T-helper 1 cell (primary cell): ENCODE data around the gene GLRA1.
"Not testable (repeated sequence)": the region's sequence is repeated elsewhere in the genome, so short reads cannot be mapped to it uniquely, and the experiment has no call there.

Experiments used
- DNase-seq, 5 donors: peaks; one replicate each; pipeline ENCODE4 v3.0.0-alpha.2; 2012 to 2020

Gene GLRA1

DNA sequence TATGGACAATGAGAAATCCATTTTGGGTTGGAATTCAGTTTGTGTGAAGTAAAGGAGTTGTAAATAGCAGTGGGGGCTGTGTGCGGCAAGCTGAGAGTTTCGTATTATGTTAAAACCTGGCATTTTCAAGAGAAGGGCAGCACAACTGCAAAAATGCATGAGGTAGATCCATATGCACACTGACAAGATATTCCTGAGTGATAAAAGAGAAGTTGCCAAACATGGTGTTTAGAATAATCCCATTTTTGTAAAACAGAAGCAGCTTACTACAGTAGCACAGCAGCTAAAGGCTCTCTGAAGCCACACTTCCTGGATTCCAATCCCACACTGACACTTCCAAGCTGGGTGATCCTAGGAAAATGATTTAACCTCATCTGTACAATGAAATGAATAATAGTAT is 11.2 kb downstream of the GLRA1 start:
- DNase-seq, result no peak

DNA sequence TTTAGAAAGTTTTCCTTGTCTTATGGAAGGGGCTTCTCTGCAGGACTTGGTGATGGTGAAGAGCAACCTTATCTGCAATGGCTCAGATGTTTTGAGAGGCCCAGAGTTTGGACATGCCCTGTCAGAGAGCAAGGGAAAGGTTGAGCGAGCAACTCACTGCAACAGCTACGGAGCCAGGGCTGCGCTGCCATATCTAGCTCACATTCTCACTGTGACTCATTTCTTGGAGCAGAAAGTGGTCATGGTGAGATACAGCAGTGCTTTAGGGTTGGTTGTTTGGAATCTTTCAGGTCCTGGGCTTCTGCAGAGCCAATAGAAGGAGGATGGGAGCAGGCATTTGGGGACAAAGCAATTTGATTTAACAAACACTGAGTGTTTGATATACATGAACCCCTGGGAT is 12.3 kb downstream of the GLRA1 start:
- no peak for DNase-seq

DNA sequence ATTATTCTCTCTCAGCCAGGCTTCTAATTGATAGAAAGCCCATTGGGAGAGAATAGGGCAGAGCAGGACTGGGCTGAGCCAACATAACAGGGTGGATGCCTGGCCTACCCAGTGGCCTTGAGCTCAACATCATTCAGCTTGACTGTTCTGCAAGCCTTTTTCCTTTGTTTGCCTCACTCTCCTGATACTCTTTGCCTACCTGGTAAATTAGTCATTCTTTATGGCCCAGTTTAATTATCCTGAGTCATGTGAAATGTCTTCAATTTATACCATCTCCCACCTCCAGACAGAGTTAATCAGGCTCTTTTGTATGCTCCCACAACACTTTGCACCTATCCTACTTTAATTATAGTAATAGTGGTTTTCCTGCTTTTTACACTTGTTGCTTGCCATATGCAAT is 13.6 kb downstream of the GLRA1 start:
- no peak for DNase-seq

DNA sequence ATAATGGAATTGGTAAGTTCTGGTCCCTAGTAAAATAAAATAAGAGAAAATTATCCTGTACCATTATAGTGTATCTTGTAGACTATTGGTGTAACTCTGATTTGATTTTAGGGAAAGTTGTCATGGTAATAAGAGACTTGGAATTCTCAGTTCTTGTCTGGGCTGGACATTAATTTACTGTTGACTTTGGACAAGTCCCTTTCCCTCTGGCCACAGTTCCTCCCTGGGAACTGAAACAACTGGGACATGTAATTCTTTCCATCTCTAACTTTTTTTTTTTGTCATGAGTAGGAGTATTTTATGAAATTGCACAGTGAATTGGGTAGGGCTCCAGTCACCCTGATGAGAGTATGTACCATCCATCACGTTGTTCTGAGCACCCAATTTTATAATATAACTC is 15.0 kb downstream of the GLRA1 start:
- no peak for DNase-seq

DNA sequence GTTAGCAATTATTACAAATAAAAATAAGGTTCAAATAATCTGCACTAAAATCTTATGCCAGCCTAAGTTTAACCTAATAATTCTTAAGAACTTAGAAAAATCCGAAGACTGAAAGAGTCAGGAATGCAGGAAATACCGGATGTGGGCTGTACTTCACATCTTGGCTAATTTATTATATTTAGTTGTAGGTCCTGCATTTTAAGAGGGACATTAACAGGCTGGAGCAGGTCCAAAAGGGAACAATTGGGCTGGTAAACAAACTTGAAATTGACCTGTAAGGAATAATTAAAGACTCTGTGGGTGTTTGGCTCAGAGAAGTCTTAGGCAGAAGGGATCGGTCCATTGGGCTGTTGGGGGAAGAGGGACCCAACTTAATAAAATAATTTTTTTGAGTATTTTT is 18.4 kb downstream of the GLRA1 start:
- DNase-seq, result no peak

DNA sequence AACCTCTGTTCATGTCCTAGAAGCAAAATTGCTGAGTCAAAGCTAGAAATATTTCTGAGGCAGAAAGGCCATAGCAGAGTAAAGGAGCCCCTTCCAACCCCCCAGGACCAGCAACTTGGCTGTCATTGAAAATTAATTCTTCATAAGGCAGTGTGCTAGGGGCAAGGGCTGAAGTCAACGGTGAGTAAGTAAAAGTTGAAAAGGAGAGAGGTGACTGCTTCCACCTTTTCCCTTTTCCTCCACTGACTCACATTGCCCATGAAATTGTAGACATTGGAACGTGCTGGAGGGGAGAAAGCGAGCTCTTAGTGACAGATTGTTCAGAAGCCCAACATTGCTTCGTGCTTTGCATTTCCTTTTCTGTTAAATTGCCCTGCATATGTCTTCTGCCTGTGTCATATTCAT is 19.1 kb downstream of the GLRA1 start:
- no peak for DNase-seq

DNA sequence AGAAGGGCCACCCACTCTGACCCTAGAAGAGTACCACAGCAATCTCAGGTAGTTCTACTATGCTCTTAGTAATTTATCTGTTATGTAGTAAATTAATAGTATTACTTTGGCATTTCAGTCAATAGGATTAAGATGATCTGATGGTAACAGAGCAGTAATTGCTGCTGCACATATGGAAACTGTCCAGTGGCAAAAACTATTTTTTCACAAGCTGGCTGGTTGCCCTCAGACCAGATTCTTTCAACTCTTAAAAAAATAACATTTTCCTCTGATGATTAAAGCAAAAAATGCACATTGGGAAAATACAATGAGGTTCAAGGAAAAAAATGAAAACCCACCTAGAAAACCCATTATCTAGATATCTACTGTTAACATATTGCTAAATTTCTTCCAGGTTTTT is 19.7 kb downstream of the GLRA1 start:
- no peak for DNase-seq

DNA sequence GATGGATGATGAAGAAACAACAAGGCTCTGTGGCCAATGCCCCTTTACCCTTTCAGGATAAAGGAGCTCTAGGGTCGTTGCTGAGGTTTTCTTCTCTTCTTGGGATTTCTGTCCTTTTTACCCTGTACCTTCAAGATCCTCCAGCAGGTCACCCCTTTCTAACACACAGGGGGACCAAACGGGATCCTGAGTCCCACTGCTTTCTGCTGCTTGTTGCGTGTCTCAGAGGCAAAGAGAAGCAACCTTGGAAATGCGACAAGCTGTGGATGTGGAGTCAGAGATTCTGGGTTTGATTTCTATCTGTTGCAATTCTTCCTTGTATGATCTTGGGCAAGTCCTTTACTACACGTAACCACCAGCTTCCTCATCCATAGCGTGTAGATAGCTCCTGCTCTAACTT is 20.5 kb downstream of the GLRA1 start:
- no peak for DNase-seq

DNA sequence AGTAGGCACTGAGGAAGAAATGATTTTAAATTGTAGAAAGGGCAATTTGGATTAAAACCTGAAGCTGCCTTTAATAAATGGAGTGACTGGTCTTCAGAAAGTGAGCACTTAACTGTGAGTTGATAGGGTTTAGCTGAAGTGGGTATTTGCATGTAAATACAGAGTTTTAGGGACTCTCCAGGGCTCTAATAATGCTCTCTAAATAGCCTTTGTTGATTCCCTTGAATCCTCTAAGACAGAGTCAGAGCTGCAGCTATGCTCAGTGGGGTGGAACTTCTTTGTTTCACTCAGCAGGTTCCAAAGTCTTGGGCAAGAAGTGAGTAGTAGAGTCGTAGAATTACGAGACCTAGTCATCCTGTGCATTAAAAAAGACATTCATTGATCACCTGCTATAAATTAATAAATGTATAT is 21.4 kb downstream of the GLRA1 start:
- DNase-seq, result no peak

DNA sequence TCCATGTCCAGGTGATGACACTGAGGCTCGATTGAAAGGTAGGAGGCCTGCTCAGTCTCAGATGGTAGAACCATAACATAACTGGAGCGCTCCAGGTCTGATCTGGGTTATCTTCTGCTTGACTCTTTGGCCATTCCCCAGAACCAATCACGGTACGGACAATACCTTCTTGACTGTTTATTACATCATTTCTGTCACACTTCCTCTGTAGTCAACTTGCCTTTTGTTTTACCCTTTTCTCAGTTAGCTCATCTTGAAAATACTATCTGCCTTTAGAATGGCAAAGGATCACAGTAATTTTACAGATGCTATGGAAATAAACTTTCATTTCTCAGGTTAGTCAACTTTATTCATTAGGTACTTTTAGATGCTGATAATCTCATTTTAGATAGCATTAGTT is 22.4 kb downstream of the GLRA1 start:
- no peak for DNase-seq

DNA sequence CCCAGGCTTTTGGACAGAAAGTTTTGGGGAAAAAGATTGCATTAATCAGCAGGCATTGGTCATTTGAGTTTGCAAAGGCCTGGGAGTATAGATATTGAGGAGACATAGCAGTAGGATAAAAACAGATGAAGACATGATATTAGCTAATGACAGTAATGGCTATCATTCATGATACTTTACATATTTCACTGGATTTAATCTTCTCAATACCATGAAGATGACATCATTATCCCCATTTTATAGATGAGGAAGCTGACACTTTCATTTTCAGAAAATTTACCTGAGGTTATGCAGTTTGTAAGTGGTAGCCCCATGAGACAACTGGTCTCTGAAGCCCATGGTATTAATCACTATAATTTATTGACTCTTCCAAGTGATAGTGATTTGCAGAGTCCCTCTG is 23.0 kb downstream of the GLRA1 start:
- no peak for DNase-seq

DNA sequence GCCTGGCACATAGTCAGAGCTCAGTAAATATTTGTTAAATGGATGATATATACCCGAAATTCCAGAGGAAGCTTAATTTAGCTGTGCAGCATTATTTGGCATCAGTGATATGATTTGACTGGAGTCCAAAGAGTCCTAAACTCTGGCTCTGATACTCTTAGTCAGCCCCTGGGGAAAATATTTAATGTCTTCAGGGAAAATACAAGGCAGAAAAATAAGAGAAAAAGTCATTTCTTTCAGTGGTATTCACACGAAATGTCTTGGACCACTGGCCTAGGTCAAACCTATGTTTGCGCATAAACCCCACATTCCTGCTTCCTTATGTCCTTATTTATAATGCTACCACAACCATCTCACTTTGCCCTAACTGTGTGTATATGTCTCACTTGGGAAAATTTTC is 23.8 kb downstream of the GLRA1 start:
- DNase-seq, result no peak

DNA sequence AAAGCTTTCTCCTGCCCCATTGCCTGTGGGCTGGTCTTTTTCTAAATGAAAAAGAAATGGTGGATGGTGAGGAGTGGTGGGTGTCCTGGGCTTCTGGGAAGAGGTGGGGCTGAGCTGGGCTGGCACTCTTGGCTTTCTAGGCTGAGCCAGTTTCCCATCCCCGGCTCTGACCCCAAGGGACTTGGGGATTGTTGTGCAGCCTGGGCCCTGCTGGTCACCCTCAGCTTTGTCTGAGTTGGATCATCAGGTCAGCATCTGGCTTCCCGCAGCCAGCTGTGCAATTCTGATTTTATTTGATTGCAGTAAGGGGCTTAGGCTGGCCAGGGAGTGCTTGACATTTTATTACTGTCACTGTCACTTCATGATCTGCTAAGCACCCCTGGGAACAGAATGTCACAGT is 25.3 kb downstream of the GLRA1 start:
- no peak for DNase-seq

DNA sequence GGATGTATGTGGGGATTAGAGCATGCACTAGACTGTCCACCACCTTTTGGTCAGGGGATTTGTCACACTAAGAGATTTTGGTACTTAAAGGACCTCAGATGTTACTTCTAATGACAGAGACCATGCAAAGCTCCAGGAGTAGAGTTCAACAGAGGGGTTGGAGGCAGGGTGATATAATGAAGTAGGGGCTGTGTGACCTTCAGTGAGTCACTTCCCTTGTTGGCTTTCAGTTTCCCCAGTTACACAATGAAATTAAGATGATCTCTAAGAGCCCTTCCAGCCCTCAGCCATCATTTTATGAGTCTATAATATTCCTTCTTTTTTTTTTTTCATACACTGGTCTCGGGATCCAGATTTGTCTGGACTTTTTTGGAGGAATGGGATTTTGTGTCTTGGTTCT is 26.8 kb downstream of the GLRA1 start:
- no peak for DNase-seq

DNA sequence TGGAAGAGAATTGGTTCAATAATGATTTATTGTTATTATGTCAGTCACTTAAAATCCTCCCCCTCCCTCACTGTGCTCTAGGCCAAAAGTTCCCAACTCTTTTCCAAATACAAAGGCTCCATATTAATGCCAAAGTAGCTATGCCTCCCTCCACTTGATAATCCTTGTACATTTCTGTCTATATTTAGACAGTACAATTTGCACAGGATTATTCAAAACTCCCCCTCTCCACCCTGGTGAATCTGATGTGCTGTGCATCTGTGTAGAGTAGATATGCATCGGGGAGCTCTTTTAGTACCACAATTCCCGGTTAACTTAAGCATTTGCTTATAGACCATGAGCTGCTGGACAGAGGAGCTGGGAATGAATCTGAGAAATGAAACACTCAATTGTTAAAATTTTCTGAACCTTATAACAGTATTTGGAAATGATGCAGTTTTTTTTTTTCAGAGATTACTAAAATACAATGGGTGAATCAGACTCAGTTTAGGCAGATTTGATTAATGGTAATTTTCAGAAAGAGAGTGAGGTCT is 27.6 kb downstream of the GLRA1 start:
- no peak for DNase-seq

DNA sequence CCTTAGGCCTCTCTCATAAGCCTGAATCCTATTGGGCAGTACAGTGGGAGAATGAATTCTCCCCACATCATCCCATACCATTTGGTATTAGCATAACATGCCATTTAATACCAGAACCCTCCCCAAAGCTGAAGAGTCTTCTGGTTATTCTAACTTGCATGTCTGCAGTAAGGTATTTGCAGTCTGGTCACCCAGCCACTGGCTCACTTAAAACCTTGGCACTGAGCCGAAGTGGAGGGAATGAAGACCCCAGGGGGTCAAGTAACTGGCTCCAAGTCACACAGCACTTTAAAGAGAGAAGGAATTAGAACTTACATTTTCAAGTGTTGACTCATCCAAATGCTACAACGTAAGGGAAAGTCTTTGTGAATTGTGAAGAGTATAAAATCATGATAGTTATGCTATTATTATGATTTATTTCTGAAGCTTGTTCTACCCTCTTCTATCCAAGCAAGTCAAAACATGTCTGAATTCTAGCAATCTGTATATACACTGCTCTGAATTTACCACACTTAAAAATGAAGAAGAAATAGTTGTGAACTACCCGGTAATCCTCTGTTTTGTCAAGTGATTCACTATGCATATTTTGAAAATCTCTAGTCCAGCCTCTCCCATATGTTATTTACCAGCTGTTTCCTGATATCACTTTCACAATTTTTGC is 28.5 kb downstream of the GLRA1 start:
- no peak for DNase-seq

DNA sequence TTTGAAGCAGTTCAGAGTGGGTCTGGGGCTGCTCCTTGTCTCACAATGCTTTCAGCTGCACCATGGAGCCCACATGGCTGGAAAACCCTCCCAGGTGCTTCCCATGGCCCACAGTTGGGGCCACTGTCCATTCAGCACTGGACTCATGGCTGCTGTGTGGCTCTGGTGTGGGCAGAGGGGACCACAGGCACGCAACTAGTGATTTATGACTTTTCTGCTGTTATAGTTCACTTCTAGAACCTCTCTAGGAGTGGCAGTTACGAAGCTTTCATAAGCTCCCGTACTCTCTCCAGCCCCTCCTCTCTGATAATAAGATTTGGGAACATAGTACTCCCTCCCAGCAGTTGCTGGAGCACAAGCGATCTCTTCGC is 29.0 kb downstream of the GLRA1 start:
- DNase-seq, result no peak

DNA sequence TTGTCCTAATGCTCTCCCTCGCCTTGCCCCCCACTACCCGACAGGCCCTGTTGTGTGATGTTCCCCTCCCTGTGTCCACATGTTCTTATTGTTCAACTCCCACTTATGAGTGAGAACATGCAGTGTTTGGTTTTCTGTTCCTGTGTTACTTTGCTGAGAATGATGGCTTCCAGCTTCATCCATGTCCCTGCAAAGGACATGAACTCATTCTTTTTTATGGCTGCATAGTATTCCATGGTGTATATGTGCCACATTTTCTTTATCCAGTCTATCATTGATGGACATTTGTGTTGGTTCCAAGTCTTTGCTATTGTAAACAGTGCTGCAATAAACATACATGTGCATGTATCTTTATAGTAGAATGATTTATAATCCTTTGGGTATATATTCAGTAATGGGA is 31.2 kb downstream of the GLRA1 start:
- DNase-seq, result not testable (repeated sequence)

DNA sequence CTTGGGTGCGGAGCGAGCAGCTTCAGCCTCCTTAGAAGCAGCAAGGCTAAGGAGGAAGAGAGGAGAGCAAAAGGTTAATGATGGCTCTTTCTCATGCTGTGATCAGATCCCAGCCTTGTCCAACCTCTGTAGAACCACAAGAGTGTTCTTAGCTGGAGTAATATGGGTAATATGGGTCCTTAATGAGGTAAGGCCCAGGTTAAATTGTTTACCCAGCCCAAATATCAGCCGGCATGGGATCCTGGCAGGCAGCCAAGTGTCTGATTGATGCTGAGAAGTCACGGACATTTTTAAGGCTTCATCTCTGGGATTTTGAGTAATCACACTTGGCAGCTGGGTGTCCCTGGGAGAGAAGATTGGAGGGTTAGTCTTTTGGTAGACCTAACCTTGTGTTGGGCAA is 32.3 kb downstream of the GLRA1 start:
- DNase-seq, result no peak

DNA sequence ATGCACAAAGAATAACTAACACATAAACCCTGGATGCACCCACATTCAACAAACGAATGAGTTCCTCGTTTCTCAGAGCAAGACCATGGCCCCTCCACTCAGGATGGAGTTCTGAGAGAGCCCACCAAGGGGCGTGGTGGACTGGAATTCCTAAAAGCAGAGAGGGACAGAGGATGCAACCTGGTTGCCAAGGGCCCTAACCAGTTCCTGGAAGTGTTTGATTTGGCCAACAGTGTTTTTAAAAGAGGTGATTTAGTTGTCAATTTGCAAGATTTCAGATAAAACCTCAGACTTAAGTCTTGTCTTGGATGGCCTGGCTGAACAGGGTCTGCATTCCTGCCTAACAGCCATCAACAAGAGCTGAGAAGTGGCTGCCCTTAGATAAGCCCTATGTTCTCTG is 34.4 kb downstream of the GLRA1 start:
- no peak for DNase-seq

DNA sequence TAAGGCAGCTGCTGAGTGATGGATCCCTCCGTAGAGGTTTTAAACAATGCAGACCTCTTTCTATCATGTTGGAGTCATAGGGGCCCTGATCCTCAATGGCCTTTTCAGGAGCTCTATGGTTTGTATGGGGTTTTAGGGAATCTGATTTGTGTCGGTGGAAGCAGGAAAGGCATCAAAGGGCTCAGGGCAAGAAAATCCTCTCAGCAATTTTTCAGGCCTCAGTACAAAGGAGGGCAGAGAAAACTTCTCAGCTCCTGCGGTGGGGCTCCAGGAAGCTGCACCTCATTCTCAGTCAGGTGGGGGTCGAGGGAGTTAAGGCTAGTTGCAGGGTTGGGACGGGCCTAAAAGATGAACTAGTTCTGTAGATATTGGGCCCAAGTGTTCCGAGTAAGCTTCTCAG is 35.0 kb downstream of the GLRA1 start:
- DNase-seq, result no peak

DNA sequence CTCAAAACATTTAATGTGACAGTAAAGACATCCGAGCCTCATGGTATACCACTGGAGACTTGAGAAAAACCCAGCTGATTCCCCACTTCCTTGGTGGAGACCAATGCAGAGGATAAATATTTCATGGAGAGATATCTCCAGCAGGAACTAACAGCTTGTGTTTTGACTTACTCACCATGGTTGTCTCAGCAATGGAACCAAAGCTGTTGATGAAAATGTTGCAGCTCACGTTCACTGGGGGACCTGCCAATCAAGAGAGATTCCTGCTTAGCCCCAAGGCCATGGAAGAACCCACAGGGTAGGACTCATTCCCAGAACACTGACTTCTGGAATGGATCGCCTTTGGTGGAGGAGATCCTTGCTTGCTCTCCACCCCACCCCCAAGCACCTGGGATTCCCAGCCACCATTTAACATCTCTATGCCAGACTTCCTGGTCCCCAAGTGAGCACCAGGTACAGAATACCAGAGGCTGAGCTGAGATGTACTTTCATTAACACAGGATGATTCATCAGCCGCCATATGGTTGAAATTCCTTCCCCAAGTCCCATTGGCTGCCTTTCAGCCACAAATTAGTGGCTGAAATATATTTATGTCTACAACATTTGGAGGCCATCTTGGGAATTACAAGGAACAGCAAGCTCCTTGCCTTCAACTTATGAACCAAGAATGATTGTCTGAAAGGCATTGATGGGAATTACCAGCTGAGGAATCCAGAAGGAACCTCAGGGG is 37.9 kb downstream of the GLRA1 start:
- no peak for DNase-seq

DNA sequence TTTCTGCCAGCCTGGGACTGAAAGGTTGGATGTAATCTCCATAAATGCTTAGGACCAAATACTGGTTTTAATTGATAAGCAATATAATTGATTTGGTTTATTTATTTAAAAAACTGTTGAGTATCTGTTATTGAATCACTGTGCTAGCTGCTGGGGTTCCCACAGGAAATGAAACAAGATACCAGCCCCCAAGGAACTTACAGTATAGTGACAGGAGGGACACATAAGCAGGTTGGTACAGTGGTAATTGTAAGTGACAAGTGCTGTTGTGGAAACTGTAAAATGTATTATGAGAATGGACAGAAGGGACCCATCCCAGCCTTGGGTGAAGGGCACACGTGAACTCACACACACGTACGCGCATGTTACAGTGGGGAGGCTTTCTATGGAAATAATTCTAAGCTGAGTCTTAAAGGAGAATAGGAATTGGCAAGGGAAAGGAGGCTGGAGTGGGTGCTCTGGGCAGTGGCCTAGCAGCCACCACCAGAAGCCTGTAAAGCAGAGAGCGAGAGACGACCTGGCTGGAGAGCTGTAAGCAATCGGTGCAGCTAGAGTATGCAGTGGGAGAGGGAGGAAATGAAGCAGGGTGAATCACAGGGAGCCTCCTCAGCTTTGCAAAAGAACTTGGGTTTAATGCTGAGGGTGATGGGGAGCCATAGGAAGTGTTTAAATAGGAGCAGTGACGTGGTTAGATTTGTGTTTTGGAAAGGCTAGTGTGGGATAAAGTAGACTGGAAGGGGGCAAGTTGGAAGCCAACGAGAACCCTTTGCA is 39.3 kb downstream of the GLRA1 start:
- no peak for DNase-seq
